ENCODE results near the gene KCNAB2.
A peak's percentile ranks its signal among the peaks of the same experiment; 100 is the strongest.

Gene KCNAB2

DNA sequence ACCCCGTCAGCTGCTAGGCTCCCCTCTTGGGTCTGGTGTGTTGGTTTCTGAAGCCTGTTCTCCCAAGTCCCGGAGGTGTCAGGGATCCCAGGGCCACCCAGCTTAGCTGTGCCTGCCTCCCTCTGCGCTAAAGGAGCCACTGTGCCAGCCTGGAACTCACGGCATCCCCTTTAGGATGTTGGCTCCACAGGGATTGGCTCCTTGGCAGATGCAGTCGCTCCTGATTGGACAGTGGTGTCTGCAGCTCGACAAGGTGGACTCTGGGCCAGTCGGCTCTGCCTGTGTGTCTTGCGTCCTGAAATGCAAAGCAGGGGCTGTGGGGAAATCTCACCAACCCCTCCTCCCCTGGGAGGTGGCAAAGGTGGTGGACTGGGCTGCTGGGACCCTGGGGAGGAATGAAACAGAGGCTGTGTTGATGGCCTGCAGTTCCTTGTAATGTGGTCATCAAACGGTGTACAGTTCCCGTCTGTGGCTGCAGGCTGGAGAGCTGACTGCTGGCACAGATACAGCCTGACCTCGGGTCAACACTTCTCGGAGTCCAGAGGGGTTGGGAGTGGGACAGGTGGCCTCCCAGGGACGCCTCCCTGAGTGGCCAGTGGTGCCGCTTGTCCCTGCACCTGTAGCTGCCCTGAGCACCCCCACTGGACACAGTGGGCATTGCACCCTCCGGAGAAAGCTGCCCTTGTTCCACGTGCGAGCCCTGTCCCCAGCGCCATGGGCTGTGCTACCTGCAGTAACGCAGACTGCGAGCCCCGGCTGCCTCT lies 11.5 kb upstream of the KCNAB2 start:
- H3K4me2 ChIP-seq (ENCODE audit: low read length) = no peak overlapping the region
- peaks cover 15% of the 10 kb centered on the region for H3K4me1 ChIP-seq (ENCODE audit: control insufficient read depth, low read length)
- H3K36me3 ChIP-seq (ENCODE audit: control insufficient read depth, low read length) = no peaks in the 10 kb centered on the region
- peaks cover 9% of the 10 kb centered on the region for H4K20me1 ChIP-seq (ENCODE audit: control insufficient read depth, insufficient read depth, low read depth, low read length)
- H3K9me2 ChIP-seq (replicated peaks; ENCODE audit: control insufficient read depth, low read length) = no peaks in the 10 kb centered on the region
- no peaks in the 10 kb centered on the region for H3K9me3 ChIP-seq (ENCODE audit: control insufficient read depth, insufficient read depth, low read length)
- no peak overlapping the region for H3K4me3 ChIP-seq (ENCODE audit: low read length)
- no peaks in the 10 kb centered on the region for H3K27me3 ChIP-seq (ENCODE audit: control insufficient read depth, low read length)
- no peaks in the 10 kb centered on the region for H3K79me2 ChIP-seq (ENCODE audit: control insufficient read depth, low read length)
- TF ChIP-seq EZH2phosphoT487 (IDR thresholded peaks at IDR 0.05; ENCODE audit: borderline replicate concordance, low read length) = no peak
- TF ChIP-seq, protein P1, sequence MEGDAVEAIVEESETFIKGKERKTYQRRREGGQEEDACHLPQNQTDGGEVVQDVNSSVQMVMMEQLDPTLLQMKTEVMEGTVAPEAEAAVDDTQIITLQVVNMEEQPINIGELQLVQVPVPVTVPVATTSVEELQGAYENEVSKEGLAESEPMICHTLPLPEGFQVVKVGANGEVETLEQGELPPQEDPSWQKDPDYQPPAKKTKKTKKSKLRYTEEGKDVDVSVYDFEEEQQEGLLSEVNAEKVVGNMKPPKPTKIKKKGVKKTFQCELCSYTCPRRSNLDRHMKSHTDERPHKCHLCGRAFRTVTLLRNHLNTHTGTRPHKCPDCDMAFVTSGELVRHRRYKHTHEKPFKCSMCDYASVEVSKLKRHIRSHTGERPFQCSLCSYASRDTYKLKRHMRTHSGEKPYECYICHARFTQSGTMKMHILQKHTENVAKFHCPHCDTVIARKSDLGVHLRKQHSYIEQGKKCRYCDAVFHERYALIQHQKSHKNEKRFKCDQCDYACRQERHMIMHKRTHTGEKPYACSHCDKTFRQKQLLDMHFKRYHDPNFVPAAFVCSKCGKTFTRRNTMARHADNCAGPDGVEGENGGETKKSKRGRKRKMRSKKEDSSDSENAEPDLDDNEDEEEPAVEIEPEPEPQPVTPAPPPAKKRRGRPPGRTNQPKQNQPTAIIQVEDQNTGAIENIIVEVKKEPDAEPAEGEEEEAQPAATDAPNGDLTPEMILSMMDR (IDR thresholded peaks at IDR 0.05; ENCODE audit: low read depth, low read length, poor library complexity, severe bottlenecking) = peak; percentile 58
- H3K27ac ChIP-seq (ENCODE audit: low read depth, low read length) = no peak overlapping the region
- H3F3A ChIP-seq (ENCODE audit: control insufficient read depth, insufficient read depth) = no peaks in the 10 kb centered on the region

DNA sequence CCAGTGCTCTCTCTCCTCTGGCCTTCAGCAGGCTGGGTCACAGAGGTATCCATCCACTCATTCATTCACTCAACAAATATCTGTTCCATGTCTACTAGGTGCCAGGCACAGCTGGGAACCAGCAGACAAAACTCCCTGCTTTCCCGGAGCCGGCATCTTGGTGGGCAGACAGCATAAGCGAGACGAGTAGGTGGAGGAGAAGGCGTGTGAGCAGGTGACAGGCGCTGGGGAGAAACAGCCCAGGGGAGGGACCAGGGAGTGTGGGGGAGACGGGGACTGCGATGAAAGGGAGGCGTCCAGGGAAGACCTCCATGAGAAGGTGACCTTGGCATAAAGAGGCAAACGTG lies 11.0 kb upstream of the KCNAB2 start:
- H3K79me2 ChIP-seq (ENCODE audit: control insufficient read depth, low read length) = no peaks in the 10 kb centered on the region
- no peak overlapping the region for H3K4me2 ChIP-seq (ENCODE audit: low read length)

DNA sequence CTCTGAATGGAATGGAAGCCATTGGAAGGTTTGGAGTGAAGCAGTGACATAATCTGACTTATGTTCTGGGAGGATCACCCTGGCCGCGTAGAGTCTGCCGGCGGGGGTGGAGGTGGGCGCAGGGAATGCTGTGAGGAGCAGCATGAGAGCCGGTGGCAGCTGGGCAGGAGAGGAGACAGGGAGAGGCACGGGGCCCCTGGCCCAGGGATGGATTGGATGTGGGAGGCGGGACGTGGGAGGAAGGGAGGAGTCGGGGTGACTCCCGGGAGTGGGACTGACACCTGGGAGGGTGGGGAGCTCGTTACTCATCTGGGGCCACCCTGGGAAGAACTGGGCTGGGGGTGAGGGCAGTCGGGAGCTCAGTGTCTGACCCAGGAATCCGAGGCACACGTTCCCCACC lies 10.4 kb upstream of the KCNAB2 start:
- Histone ChIP-seq H3K4me2 (ENCODE audit: low read length) (no peak overlapping the region), H4K20me1 (ENCODE audit: control insufficient read depth, insufficient read depth, low read depth, low read length) (peaks cover 4% of the 10 kb centered on the region), H3K9me3 (ENCODE audit: control insufficient read depth, insufficient read depth, low read length) (no peaks in the 10 kb centered on the region), H3K4me3 (ENCODE audit: low read length) (no peak overlapping the region), H3K27me3 (ENCODE audit: control insufficient read depth, low read length) (no peaks in the 10 kb centered on the region), H3K9me2 (replicated peaks; ENCODE audit: control insufficient read depth, low read length) (no peaks in the 10 kb centered on the region), H3K4me1 (ENCODE audit: control insufficient read depth, low read length) (peaks cover 15% of the 10 kb centered on the region), H3F3A (ENCODE audit: control insufficient read depth, insufficient read depth) (no peaks in the 10 kb centered on the region), H3K79me2 (ENCODE audit: control insufficient read depth, low read length) (no peaks in the 10 kb centered on the region), H3K36me3 (ENCODE audit: control insufficient read depth, low read length) (no peaks in the 10 kb centered on the region), H3K27ac (ENCODE audit: low read depth, low read length) (no peak overlapping the region)
- TF ChIP-seq, protein P1 (IDR thresholded peaks at IDR 0.05; ENCODE audit: low read depth, low read length, poor library complexity, severe bottlenecking) = no peak
- TF ChIP-seq EZH2phosphoT487 (IDR thresholded peaks at IDR 0.05; ENCODE audit: borderline replicate concordance, low read length) = no peak

More for the DNA sequence above, 11.0 kb upstream of the KCNAB2 start:
- Histone ChIP-seq H3K27ac (ENCODE audit: low read depth, low read length) (no peak overlapping the region), H3K4me3 (ENCODE audit: low read length) (no peak overlapping the region), H3K4me1 (ENCODE audit: control insufficient read depth, low read length) (peaks cover 15% of the 10 kb centered on the region), H3F3A (ENCODE audit: control insufficient read depth, insufficient read depth) (no peaks in the 10 kb centered on the region), H3K27me3 (ENCODE audit: control insufficient read depth, low read length) (no peaks in the 10 kb centered on the region), H3K9me2 (replicated peaks; ENCODE audit: control insufficient read depth, low read length) (no peaks in the 10 kb centered on the region), H3K36me3 (ENCODE audit: control insufficient read depth, low read length) (no peaks in the 10 kb centered on the region), H4K20me1 (ENCODE audit: control insufficient read depth, insufficient read depth, low read depth, low read length) (peaks cover 5% of the 10 kb centered on the region), H3K9me3 (ENCODE audit: control insufficient read depth, insufficient read depth, low read length) (no peaks in the 10 kb centered on the region)
- TF ChIP-seq, protein P1 (IDR thresholded peaks at IDR 0.05; ENCODE audit: low read depth, low read length, poor library complexity, severe bottlenecking) = no peak
- no peak for TF ChIP-seq EZH2phosphoT487 (IDR thresholded peaks at IDR 0.05; ENCODE audit: borderline replicate concordance, low read length)
